Erythroblast (primary cell): ENCODE data around the gene HSPE1.
"Not testable (repeated sequence)": the region's sequence is repeated elsewhere in the genome, so short reads cannot be mapped to it uniquely, and the experiment has no call there.

Experiments used
- DNase-seq, 2 experiments: peaks; one replicate each; lab custom pipeline; 2025; lab: John Stamatoyannopoulos, UW
- GATA1 ChIP-seq: IDR thresholded peaks from 2 replicates; pipeline ENCODE4 v1.6.1; 2011; ENCODE audit warnings: low read depth, mild to moderate bottlenecking, control low read depth, low read length, moderate library complexity
- POLR2A ChIP-seq: IDR thresholded peaks from 2 replicates; pipeline ENCODE4 v1.6.1; 2011; ENCODE audit warnings: mild to moderate bottlenecking, low read length

Gene HSPE1

DNA sequence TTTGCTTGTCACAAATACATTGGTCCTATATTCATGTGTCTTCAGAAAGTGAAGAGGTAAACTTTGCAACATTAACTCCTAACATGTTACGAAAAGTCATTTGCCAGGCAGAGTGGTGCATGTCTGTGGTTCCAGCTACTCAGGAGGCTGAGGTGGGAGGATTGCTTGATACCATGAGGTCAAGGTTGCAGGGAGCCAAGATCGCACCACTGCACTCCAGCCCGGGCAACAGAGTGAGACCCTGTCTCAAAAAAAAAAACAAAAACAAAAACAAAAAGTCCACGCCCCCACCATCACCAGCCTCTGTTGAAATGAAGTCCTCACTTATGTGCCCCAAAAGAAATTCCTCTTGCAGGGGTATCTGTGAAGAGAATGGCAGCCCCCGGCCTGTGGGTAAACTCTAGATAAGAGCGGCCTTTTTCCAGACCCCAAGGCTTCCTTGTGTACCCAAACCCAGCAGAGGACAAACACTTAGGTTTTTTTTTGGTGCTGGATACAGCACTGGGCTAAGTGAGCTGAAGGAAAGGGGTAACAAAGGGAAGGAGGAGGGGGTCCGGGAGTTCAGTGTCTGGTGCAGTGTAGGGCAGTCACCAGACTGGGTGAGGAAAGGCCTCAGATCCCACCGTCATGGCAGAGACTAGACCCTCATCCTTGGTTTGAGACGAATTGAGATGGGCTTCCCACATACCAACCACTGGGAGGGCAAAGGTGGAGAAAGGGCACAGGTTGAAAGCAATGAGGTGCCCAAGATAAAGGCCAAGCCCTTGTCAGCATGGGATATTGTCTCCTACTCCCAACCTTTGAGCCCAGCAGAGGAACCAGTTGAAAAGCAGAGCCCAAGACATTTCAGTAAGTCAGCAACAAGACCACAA lies 19.8 kb upstream of the HSPE1 start:
- TF ChIP-seq GATA1 (no peak), POLR2A (no peak)
- DNase-seq, result no peak

DNA sequence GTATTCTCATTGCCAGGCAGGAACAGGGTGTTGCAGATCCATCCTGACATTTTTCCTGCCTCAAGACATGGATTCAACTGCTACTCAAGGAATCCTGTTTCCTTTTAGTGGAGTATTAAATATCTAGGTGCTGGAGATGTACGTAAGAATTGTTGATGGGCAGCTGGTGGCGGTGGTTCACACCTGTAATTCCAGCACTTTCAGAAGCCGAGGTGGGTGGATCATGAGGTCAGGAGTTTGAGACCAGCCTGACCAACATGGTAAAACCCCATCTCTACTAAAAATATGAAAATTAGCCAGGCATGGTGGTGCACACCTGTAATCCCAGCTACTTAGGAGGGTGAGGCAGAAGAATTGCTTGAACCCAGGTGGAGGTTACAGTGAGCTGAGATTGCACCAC lies 15.9 kb upstream of the HSPE1 start:
- not testable (repeated sequence) for DNase-seq

DNA sequence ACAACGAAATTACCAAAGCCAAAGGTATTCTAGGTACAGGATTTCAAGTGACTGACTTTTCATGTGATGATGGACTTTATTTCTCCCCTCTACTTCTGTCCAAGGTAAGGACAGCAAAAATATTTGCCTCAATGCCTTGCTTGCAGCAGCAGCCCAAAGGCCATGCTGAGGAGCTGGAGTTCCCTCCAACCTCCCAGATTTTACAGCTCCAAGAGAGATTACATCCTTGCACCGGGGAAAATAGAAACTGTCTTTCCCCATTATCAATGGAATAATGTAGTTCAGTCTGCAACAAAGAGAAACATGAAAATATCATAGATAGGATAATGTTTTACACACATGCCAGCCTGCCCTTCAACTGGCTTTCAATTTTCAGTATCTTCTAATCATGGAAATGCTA lies 14.0 kb upstream of the HSPE1 start:
- TF ChIP-seq GATA1 (no peak), POLR2A (no peak)
- DNase-seq, result no peak

DNA sequence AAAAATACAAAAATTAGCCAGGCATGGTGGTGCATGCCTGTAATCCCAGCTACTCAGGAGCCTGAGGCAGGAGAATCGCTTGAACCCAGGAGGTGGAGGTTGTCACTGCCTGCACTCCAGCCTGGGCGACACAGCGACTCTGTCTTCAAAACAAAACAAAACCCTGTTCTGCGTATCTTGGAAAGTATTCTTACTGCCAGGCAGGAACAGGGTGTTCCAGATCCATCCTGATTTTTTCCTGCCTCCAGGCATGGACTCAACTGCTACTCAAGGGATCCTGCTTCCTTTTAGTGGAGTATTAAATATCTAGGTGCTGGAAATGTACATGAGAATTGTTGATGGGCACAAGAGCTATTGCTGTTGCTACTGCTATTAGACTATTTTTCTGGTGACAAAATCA lies 12.8 kb upstream of the HSPE1 start:
- TF ChIP-seq GATA1, result no peak
- TF ChIP-seq POLR2A, result no peak

DNA sequence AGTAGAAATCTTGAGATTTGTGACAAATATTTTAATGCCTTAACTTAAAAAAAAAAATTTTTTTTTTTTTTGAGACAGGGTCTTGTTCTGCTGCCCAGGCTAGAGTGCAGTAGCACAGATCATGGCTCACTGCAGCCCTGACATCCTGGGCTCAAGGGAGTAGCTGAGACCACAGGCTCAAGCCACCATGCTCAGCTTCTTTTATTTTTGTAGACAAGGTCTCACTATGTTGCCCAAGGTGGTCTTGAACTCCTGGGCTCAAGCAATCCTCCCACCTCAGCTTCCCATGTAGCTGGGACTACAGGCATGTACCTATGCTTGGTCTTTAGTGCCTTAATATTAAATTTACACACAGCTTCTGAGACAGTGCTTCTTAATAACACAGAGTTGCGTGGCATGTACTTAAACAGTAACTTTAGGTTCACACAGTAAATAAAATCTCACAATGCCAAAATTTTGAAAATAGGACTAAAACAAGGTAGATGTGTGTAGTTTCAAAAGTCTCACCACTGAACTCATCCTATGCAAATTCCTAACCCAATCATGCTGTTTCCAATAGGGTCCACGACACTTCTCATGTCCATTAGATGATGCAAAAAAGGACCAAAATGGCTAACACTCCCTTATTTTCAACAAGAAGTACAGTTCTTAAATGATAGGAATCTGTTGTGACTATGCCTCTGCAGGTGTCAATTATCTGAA lies 4.6 kb upstream of the HSPE1 start:
- TF ChIP-seq GATA1 (no peak), POLR2A (no peak)
- no peak for DNase-seq

More for the DNA sequence above, 12.8 kb upstream of the HSPE1 start:
- no peak for DNase-seq

DNA sequence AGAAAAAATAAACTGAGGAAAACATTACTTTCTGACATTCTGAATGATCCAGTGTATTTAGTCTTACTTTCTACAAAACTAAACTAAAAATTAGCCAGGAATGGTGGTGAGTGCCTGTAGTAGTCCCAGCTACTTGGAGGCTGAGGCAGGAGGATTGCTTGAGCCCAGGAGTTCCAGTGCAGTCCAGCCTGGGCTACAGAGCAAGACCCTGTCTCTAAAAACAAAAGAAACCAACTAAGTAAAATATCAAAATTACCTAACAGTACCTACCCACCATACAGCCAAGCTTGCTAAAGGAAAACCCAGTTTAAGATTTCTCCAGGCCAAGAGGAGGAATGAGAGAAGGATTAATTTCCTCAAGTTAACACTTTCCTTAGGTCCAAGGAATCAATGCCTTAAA lies 3.5 kb upstream of the HSPE1 start:
- DNase-seq, result no peak
- TF ChIP-seq GATA1 (no peak), POLR2A (no peak)

DNA sequence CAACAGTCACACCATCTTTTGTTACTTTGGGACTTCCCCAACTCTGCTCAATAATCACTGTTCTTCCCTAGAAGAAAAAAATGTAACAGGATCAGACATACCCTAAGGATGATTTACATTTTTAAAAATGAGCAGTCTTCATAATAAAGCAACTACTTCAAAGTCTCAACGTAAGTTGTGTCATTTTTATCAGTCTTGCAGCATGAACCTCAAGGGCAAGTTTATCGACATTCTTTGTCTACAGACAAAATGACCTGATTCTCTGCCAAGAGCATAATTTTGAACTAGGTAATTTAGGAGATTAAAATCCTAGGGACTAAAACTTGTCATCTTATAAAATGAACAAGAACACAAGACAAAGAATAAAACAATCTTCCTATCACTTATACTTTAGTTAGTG lies 2.9 kb upstream of the HSPE1 start:
- DNase-seq, result peak; percentile 66 to 76
- TF ChIP-seq POLR2A, result no peak
- TF ChIP-seq GATA1, result no peak

DNA sequence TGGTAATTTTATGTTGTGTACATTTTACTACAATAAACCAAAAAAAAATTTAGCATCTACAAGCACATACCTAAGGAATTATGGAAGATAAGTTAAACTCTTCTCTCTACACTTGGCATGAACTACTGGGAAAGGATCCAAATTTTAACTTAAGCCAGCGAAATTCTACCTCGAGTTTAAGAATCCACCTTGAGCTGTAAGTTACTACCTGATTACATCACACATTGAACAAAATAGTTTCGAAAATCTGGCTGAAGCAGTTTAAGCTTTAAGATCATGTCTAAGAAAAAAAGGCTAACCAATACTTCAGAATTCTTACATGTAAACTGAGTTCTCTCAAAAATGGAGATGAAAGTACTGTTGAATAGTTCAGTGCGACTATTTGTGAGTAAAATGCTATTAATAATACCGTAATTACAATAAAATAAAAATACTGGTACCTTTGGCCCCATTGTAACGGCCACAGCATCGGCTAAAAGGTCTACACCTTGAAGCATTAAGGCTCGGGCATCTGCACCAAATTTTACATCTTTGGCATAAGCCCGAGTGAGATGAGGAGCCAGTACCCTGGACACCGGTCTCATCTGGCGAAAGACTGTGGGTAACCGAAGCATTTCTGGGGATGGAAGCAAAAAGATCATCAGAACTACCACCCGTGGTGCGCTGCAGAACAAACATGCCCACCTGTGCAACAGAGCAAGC lies 1.8 kb upstream of the HSPE1 start:
- TF ChIP-seq GATA1, result no peak
- no peak for TF ChIP-seq POLR2A

DNA sequence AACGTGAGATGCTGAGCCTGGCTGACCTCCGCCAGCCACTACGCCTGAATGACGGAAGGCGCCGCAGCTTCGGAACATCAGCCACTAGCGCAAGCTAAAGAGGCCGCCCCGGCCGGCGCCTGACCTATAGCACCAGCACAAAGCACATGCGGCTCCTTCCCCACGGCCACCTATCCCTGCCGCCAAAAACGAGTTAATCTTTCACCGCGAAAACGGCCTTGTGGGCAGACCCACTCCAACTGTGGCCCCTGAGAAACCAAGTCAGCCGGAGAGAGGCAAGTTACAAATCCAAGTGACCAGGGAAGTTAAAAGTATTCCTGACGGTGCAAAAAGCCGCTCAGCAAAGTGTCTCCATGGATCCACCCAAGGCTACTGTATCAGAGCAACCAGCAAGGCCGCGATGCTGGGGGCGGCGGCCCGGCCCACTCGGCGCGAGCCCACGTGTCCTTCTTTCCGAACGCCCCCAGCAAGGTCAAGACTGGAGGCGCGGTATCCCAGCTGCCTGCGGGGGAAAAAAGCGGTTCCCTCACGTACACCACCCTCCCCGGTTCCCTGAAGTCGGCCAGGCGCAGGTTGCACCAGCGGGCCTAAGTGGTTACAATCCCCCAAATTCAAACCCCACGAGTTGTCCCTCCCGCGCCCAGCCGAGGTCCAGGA lies 1.1 kb upstream of the HSPE1 start:
- no peak for TF ChIP-seq POLR2A
- TF ChIP-seq GATA1, result no peak
- peak; percentile 79 to 86 for DNase-seq

More for the DNA sequence above, 1.8 kb upstream of the HSPE1 start:
- DNase-seq, result peak; percentile 25 to 64

DNA sequence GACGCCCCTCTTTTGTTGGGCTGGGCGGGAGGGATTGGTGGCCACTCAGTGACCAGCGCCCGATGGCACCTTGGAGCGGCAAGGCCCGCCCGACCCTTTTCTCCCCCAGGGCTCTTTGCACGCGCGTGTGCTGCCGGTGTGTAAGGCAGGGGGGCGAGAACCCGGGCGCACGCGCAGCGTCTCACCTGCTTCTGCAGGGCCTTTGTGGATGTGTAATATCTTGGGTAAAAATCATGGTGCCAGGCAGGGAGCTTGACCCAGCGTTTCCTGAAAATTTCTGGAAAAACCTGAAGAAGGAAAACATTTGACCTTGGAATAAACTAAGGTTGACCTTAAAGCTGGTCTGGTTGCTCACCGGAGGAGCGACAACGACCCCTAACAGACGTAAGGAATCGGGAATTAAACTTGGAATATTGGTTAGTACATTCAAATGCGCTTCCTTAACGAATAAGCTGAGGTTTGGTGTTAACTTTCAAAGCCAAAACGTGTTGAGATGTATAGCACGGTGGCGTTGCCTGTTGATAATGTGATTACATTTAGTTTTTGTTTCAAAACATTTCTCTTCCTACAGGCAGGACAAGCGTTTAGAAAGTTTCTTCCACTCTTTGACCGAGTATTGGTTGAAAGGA lies 438 bp downstream of the HSPE1 start:
- DNase-seq, result peak; percentile 53 to 66
- TF ChIP-seq POLR2A (no peak), GATA1 (no peak)

DNA sequence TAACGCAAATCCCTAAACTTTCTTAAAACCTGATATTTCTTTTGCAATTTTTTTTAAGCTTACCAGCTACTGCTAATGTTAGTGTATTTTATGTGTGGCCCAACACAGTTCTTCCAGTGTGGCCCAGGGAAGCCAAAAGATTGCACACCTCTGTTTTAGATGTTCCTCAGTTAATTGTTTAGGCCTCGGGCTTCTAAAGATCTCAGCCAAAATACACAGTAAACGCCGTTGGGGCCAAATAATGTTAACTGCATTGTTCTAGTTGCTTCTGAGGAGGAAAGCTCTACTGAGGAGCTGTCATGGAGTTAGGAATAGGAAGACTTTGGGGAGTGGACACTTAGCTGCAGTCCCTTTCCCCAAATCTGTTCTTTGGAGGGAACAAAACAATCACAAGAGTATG lies 2.0 kb downstream of the HSPE1 start:
- DNase-seq, result no peak
- TF ChIP-seq GATA1, result no peak
- TF ChIP-seq POLR2A, result no peak

DNA sequence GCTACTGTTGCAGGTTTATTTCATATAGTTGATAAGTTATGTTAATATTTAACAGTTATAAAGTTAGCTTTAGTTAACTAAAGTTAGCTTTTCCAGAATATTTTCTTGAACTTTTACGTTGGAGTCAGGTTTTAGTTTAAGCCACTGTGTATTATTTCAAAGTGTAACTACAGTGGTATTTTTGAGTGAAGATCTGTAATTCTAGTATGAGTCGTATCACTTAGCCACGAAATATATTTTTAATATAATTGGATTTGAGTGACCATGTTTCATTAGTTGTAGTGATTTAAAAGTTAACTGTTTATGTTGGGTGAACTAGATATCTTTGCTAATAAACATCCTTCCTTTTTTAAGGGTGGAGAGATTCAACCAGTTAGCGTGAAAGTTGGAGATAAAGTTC lies 2.5 kb downstream of the HSPE1 start:
- no peak for DNase-seq
- no peak for TF ChIP-seq POLR2A
- TF ChIP-seq GATA1, result no peak

DNA sequence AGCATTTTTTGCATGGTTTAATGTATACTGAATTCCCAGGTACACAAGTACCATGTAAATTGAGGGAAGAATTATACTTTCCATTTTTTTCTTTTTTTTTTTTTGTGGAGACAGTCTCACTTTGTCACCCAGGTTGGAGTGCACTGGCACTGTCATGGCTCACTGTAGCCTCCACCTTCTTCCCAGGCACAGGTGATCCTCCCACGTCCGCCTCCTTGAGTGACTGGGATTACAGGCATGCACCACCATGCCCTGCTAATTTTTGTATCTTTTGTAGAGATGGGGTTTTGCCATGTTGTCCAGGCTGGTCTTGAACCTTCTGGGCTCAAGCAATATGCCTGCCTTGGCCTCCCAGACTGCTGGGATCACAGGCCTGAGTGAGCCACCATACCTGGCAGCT lies 3.8 kb downstream of the HSPE1 start:
- no peak for DNase-seq
- TF ChIP-seq GATA1, result no peak
- TF ChIP-seq POLR2A, result no peak

DNA sequence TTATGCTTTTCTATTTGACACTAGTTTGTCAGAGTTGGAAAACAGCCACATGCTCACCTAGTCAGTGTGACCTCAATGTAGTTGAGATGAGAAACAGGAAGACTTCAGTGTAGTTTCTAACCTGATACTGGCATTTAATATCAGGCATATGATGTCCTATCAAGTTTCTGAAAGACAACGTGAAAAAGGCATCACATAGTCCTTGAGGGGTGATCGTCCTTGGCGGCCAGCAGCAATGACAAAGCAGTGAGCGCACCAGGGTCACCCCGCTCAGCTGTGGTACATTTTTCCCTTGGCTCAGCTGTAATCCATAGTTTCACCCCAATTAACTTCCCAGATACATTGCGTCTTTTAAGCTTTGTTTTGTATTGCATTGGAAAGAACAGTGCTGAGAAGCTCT lies 4.3 kb downstream of the HSPE1 start:
- DNase-seq, result no peak
- TF ChIP-seq GATA1, result no peak
- TF ChIP-seq POLR2A, result no peak
